GM10266 (cell line): Measurements from ENCODE around the gene ADAMTS15.

Experiments
- DNase-seq: peaks from one replicate; pipeline ENCODE4 v3.0.0; 2012; ENCODE audit errors: extremely low spot score
- TF ChIP-seq, protein P1 (sequence below): IDR thresholded peaks from 2 replicates; pipeline ENCODE4 v1.5.1; 2012; ENCODE audit warnings: mild to moderate bottlenecking, low read depth; ENCODE audit not compliant: control insufficient read depth, insufficient read depth; ENCODE audit errors: missing control alignments

ADAMTS15 gene

GRCh38 chr11:130490682-130491449 lies 42.4 kb downstream of the ADAMTS15 start:
- TF ChIP-seq, protein P1, sequence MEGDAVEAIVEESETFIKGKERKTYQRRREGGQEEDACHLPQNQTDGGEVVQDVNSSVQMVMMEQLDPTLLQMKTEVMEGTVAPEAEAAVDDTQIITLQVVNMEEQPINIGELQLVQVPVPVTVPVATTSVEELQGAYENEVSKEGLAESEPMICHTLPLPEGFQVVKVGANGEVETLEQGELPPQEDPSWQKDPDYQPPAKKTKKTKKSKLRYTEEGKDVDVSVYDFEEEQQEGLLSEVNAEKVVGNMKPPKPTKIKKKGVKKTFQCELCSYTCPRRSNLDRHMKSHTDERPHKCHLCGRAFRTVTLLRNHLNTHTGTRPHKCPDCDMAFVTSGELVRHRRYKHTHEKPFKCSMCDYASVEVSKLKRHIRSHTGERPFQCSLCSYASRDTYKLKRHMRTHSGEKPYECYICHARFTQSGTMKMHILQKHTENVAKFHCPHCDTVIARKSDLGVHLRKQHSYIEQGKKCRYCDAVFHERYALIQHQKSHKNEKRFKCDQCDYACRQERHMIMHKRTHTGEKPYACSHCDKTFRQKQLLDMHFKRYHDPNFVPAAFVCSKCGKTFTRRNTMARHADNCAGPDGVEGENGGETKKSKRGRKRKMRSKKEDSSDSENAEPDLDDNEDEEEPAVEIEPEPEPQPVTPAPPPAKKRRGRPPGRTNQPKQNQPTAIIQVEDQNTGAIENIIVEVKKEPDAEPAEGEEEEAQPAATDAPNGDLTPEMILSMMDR = no peak
- no peak for DNase-seq

- TF ChIP-seq, protein P1 = no peak
- DNase-seq = no peak
Observed at GRCh38 chr11:130498181-130498580, 49.7 kb downstream of the ADAMTS15 start.

DNA sequence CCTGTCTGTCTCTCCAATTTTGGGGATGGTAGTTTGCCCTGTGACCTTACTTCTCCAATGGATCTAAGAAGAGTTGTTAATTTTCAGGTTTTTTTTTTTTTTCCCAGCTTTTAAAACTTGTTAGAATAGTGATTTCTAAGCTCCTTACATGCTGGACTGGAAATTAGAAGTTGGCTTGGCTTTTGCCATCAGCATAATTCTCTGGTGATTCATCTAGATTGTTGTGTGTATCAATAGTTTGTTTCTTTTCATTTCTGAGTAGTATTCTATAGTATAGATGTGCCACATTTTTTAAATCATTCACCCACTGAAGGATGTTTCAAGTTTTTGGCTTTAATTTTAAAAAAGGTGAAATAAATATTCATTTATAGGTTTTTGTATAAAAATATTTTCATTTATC lies 51.4 kb downstream of the ADAMTS15 start:
- DNase-seq = no peak
- TF ChIP-seq, protein P1 = no peak

DNA sequence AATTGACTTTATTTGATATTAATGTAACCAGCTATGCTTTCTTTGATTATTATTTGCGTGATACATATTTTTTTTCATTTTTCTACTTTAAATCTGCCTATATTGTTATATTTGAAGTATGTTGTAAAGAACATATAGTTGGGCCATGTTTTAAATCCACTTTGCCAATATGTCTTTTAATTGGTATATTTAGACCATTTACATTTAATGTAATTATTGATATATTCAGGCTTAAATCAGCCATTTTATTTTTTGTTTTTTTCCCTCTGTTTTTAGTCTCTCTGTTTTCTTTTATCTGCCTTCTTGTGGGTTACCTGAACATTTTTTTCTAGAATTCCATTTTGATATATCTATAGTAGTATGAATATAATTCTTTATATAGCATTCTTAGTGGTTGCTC lies 55.9 kb downstream of the ADAMTS15 start:
- no peak for DNase-seq
- TF ChIP-seq, protein P1 = no peak

DNA sequence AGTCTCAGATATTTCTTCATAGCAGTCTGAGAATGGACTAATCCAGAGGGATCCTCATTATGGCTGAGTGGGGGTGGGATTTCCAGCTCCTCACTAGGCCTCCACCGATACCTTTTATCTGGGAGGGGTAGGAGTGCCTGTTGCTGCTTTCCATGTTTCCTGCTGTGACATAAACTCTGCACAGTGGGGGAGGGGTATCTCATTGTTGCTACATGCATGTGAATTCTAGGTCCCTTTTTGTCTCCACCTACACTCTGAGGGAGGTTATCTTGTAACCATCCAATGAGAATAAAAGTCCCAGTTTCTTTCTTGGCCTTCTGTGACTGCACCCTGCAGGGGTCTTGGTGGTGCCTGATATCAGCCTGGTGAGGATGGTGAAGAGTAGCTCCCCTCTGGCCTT lies 60.5 kb downstream of the ADAMTS15 start:
- no peak for DNase-seq
- TF ChIP-seq, protein P1 = no peak

- DNase-seq = no peak
- TF ChIP-seq, protein P1 = no peak
Observed at GRCh38 chr11:130509942-130510341, 61.5 kb downstream of the ADAMTS15 start.

GRCh38 chr11:130510407-130511006 lies 62.1 kb downstream of the ADAMTS15 start:
- TF ChIP-seq, protein P1 = no peak
- no peak for DNase-seq
